Dedifferentiated amniotic fluid mesenchymal stem cell (primary cell): Measurements from ENCODE around the gene VWCE.
"Not testable (repeated sequence)": the region's sequence is repeated elsewhere in the genome, so short reads cannot be mapped to it uniquely, and the experiment has no call there.

ENCODE experiments used
- DNase-seq: peaks from one replicate; pipeline ENCODE4 v3.0.0-alpha.2; 2016; ENCODE audit errors: extremely low spot score

VWCE gene

DNA sequence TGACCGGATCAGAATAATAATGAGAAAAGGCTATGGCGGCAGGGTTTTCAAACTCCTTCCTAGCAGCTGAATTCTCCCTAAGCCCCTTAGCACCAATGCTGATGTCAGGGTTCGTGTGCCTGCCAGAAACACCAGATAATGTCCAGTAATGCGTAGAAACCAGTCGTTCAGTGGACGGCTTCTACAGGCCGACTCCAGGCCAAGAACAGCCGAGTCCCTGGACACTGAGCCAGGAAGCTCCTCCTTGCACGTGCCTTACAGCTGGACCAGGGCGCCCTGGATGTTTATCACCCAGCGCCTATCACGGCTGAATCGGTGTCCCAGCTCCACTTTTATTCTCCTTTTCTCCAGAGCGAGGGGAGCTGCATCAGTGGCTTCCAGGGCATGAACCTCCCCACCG lies 82.9 kb downstream of the VWCE start:
- not testable (repeated sequence) for DNase-seq

DNA sequence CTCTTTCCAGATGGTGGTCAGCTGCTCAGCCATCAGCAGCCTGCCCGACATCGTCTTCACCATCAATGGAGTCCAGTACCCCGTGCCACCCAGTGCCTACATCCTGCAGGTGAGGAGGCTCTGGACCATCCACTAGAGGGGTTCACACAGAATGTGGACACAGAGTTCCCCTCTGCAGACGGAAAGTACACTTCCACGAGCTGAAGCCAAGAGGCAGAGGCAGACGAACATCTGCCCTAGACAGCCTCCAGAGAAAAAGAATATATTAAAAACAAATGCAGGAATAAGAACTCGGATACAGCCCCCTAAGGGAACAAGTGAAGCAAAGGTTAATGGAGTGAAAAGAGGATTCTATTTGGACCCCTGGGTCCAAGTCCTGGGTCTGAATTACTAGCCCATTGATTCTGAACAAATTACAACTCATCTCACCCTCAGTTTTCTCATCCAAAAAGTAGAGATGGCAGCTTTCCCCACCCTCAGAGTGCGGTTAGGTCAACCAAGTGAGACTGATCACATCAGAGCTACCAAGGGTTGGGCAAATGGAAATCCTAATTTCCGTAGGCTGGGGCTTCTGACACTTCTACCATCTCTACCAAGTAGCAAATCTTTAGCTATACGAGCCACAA lies 83.7 kb downstream of the VWCE start:
- DNase-seq: not testable (repeated sequence)

DNA sequence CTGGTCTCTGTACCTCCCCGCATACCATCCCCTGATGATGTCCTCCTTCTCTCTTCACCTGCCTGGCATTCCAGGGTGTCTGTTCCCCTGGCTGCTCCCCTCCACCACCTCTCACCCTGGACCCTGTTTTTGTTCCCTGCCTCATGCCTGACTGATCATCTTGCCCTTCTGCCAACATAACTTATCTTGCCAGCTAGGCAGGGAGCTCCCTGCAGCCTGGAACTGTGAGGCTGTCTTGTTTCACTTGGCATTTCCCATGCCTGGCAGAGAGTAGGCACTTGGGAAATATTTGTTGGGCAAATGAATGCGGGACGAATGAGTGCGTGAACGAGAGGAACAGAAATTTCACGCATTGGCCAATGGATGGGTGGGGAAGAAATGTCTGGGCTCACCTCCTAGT lies 84.5 kb downstream of the VWCE start:
- not testable (repeated sequence) for DNase-seq
